Peyer's patch (tissue), 4 donors: ENCODE measurements around the gene MAP1B. TPM values are rescaled to one million over a fixed set of nuclear protein-coding genes. Genes with fewer than 3 reads are reported as not detected.
A peak's percentile ranks its signal among the peaks of the same experiment; 100 is the strongest.

ENCODE experiments used
- DNase-seq, 3 donors: peaks; one replicate each; pipeline ENCODE4 v3.0.0-alpha.2; 2017 to 2019
- H3K27ac ChIP-seq, 4 donors: fragments of 200-600 bp; sonication (generic); one replicate each; pipeline ENCODE4 v1.5.1; 2016 to 2019
- H3K27me3 ChIP-seq, 2 donors: fragments of 200-600 bp; sonication (generic); one replicate each; pipeline ENCODE4 v1.5.1; 2019
- H3K36me3 ChIP-seq, 3 donors: fragments of 200-600 bp; sonication (generic); one replicate each; pipeline ENCODE4 v1.5.1; 2016 to 2019
- H3K4me1 ChIP-seq, 4 donors: fragments of 200-600 bp; sonication (generic); one replicate each; pipeline ENCODE4 v1.5.1; 2016 to 2019
- H3K4me3 ChIP-seq, 4 donors: fragments of 200-600 bp; sonication (generic); 1 replicate in 3 of 4; 2 replicates in 1 of 4; pipeline ENCODE4 v1.5.1; 2016 to 2019; ENCODE audit warnings: mild to moderate bottlenecking in 1 of 4
- H3K9me3 ChIP-seq, 4 donors: fragments of 200-600 bp; sonication (generic); one replicate each; pipeline ENCODE4 v1.5.1; 2016 to 2019; ENCODE audit warnings: mild to moderate bottlenecking in 1 of 4
- POLR2A ChIP-seq, 2 donors: fragments of 450-650 bp; IDR thresholded peaks; one replicate each; pipeline ENCODE4 v1.5.1; 2017; ENCODE audit warnings: antibody characterized with exemption in 2 of 2, mild to moderate bottlenecking in 2 of 2, moderate library complexity in 2 of 2
- total RNA-seq, 4 donors: library from RNA; depleted of rRNA; stranded (reverse); fragments of >200 nt; gene quantifications; one replicate each; pipeline ENCODE4 v1.1.0, GENCODE V29; 2016
- TF ChIP-seq, protein P1 (sequence below), 6 experiments: fragments of 450-650 bp in 4 of 6; fragments of 200-600 bp in 2 of 6; sonication (generic) in 1 of 6; IDR thresholded peaks; one replicate each; pipeline ENCODE4 v1.5.1; 2017 to 2019; ENCODE audit warnings: antibody characterized with exemption in 6 of 6, mild to moderate bottlenecking in 3 of 6, moderate library complexity in 1 of 6

Gene MAP1B
- total RNA-seq, 4 donors from 2014 or later, result 16.3 to 38.0 (median 25.7) TPM

- Histone ChIP-seq H3K36me3 (no peaks in the 10 kb centered on the region), H3K9me3 (no peaks in the 10 kb centered on the region), H3K4me1 (no peaks in the 10 kb centered on the region), H3K4me3 (no peak overlapping the region), H3K27ac (no peak overlapping the region), H3K27me3 (no peaks in the 10 kb centered on the region)
- DNase-seq, result no peak
- TF ChIP-seq, protein P1, sequence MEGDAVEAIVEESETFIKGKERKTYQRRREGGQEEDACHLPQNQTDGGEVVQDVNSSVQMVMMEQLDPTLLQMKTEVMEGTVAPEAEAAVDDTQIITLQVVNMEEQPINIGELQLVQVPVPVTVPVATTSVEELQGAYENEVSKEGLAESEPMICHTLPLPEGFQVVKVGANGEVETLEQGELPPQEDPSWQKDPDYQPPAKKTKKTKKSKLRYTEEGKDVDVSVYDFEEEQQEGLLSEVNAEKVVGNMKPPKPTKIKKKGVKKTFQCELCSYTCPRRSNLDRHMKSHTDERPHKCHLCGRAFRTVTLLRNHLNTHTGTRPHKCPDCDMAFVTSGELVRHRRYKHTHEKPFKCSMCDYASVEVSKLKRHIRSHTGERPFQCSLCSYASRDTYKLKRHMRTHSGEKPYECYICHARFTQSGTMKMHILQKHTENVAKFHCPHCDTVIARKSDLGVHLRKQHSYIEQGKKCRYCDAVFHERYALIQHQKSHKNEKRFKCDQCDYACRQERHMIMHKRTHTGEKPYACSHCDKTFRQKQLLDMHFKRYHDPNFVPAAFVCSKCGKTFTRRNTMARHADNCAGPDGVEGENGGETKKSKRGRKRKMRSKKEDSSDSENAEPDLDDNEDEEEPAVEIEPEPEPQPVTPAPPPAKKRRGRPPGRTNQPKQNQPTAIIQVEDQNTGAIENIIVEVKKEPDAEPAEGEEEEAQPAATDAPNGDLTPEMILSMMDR (IDR thresholded peaks at IDR 0.05), result no peak
- no peak for TF ChIP-seq POLR2A (IDR thresholded peaks at IDR 0.05)
Measured at GRCh38 chr5:72172786-72173185, 65.5 kb downstream of the MAP1B start.

- Histone ChIP-seq H3K4me1 (no peaks in the 10 kb centered on the region), H3K36me3 (no peaks in the 10 kb centered on the region), H3K4me3 (no peak overlapping the region), H3K27me3 (no peaks in the 10 kb centered on the region), H3K27ac (no peak overlapping the region), H3K9me3 (no peaks in the 10 kb centered on the region)
- TF ChIP-seq POLR2A (IDR thresholded peaks at IDR 0.05), result no peak
- TF ChIP-seq, protein P1 (IDR thresholded peaks at IDR 0.05), result no peak
- DNase-seq, result no peak
Measured at GRCh38 chr5:72177538-72177937, 70.3 kb downstream of the MAP1B start.

- TF ChIP-seq, protein P1 (IDR thresholded peaks at IDR 0.05), result no peak
- TF ChIP-seq POLR2A (IDR thresholded peaks at IDR 0.05), result no peak
Measured at GRCh38 chr5:72179028-72179815, 71.9 kb downstream of the MAP1B start.

DNA sequence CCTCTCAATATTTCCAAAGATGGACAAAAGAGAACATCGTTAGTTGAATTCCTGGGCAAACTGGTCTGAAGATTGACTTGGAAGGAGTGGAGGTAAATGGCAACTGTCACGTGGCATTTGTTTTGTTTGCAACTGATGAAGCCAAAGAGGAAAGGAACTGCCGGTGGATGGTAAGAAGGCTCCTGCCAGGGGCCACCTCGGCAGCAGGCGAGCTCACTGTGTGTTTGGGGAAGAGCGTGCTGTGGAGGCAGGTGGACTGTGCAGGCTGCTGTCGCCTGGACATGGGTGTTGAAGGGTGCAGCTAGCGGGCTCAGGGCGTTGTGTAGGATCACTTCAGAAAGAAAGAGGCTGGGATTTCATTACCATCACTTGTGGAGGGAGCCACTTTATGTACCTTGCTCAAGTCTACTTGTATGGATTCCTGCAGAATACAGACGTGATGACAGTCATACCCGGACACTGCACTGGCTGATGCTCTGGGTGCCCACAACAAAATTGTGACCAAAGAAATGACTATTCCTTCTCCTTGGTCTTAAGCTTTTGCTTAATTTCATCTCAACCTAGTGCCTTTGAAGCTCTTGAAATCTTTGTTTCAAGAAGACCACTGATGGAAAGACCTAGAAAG lies 72.7 kb downstream of the MAP1B start:
- peak overlapping the region in 1 of 4 donors; percentile 49 for H3K27ac ChIP-seq
- H3K4me3 ChIP-seq, result no peak overlapping the region
- H3K9me3 ChIP-seq, result no peaks in the 10 kb centered on the region
- no peaks in the 10 kb centered on the region for H3K27me3 ChIP-seq
- no peak for DNase-seq
- TF ChIP-seq, protein P1 (IDR thresholded peaks at IDR 0.05), result no peak
- no peak for TF ChIP-seq POLR2A (IDR thresholded peaks at IDR 0.05)
- H3K36me3 ChIP-seq, result no peaks in the 10 kb centered on the region
- no peaks in the 10 kb centered on the region for H3K4me1 ChIP-seq

More at GRCh38 chr5:72179028-72179815, 71.9 kb downstream of the MAP1B start:
- Histone ChIP-seq H3K4me3 (no peak overlapping the region), H3K27me3 (no peaks in the 10 kb centered on the region), H3K27ac (peak overlapping the region in 1 of 4 donors; percentile 49), H3K9me3 (no peaks in the 10 kb centered on the region), H3K4me1 (no peaks in the 10 kb centered on the region), H3K36me3 (no peaks in the 10 kb centered on the region)
- peak in 1 of 3 donors; percentile 52 for DNase-seq

DNA sequence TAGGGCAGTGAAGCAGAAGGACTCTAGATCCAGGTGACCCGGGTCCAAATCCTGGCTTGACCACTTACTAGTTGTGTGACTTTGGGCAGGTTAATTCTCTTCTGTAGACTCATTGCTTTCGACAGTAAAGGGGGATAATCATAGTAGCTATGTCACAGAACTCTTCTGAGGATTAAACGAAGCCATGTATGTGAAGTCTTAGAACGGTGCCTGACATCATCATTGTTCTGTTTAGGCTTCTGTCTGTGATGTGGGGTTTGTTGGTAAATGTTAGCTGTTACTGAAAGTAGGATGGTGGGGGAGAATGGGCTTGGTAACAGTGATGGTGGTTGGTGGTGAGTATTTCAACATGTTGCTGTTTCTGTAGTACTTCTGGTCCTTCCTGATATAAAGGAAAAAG lies 73.7 kb downstream of the MAP1B start:
- Histone ChIP-seq H3K27me3 (no peaks in the 10 kb centered on the region), H3K36me3 (no peaks in the 10 kb centered on the region), H3K4me3 (no peak overlapping the region), H3K9me3 (no peaks in the 10 kb centered on the region), H3K4me1 (peaks cover 0 to 3% (median 0%) of the 10 kb centered on the region in 4 donors), H3K27ac (no peak overlapping the region)
- no peak for DNase-seq
- TF ChIP-seq, protein P1 (IDR thresholded peaks at IDR 0.05), result no peak
- no peak for TF ChIP-seq POLR2A (IDR thresholded peaks at IDR 0.05)
